ENCODE results near the gene TMEM115.

- TF ChIP-seq CTCF (IDR thresholded peaks at IDR 0.05 in 2 of 3, conservative IDR thresholded peaks at IDR 0.05 in 1 of 3; ENCODE audit: control insufficient read depth in 2 of 3, extremely low read depth in 1 of 3, insufficient read depth in 1 of 3, low read depth in 3 of 3, low read length in 3 of 3): no peak
- TF ChIP-seq NKRF (conservative IDR thresholded peaks at IDR 0.05): no peak
- no peak for TF ChIP-seq SIN3A (IDR thresholded peaks at IDR 0.05; ENCODE audit: low read depth, low read length)
- no peak for TF ChIP-seq ZNF24 (IDR thresholded peaks at IDR 0.05)
- TF ChIP-seq CREM (IDR thresholded peaks at IDR 0.05; ENCODE audit: low read depth): no peak
These were observed 15.3 kb upstream of the TMEM115 start for GRCh38 chr3:50374363-50375257.
